ENCODE measurements around the gene WDR76. TPM values are rescaled to one million over a fixed set of nuclear protein-coding genes. Genes with fewer than 3 reads are reported as not detected.

The WDR76 gene
- total RNA-seq, 1 donor from 2014 or later: 5.7 TPM

Small RNA genes within 50 kb of the gene (small RNA-seq; reads per million reads assigned to genes)
- gene MIR1282 (not detected), gene RF00019 (not detected)

Other genes with a start within 250 kb of the WDR76 start
- 8.9 TPM for gene PPIP5K1, start 236.8 kb upstream of the WDR76 start, total RNA-seq
- gene CKMT1B, start 233.0 kb upstream of the WDR76 start, total RNA-seq: under 0.01 TPM
- gene STRC, start 208.2 kb upstream of the WDR76 start, total RNA-seq: under 0.01 TPM
- gene CATSPER2, start 178.2 kb upstream of the WDR76 start, total RNA-seq: 3.1 TPM
- not detected for gene CKMT1A, start 133.1 kb upstream of the WDR76 start, total RNA-seq
- 47.5 TPM for gene PDIA3, start 80.6 kb upstream of the WDR76 start, total RNA-seq
- 4.2 TPM for gene ELL3, start 50.0 kb upstream of the WDR76 start, total RNA-seq
- 175 TPM for gene SERF2, start 34.7 kb upstream of the WDR76 start, total RNA-seq
- under 0.01 TPM for gene SERINC4, start 26.8 kb upstream of the WDR76 start, total RNA-seq
- gene HYPK, start 26.4 kb upstream of the WDR76 start, total RNA-seq: 14.1 TPM
- 21.9 TPM for gene MFAP1, start 2.3 kb upstream of the WDR76 start, total RNA-seq